HG02678 (cell line): ENCODE measurements around the gene MINPP1.
A peak's percentile ranks its signal among the peaks of the same experiment; 100 is the strongest.

Experiments used
- ATAC-seq: cut with Tn5 transposase; IDR thresholded peaks from one replicate; pipeline ENCODE4 v1.9.1; 2021; ENCODE audit warnings: mild to moderate bottlenecking, moderate library complexity; ENCODE audit not compliant: unreplicated experiment

Gene MINPP1

GRCh38 chr10:87518937-87519336, 14.2 kb downstream of the MINPP1 start:
- no peak for ATAC-seq

- peak; percentile 65 for ATAC-seq
These were observed 14.9 kb downstream of the MINPP1 start for GRCh38 chr10:87519582-87519981.

- ATAC-seq: no peak
These were observed 19.0 kb downstream of the MINPP1 start for GRCh38 chr10:87523731-87524130.

- ATAC-seq: no peak
These were observed 19.6 kb downstream of the MINPP1 start for GRCh38 chr10:87524296-87524695.

- ATAC-seq: no peak
These were observed 27.4 kb downstream of the MINPP1 start for GRCh38 chr10:87531908-87532622.

GRCh38 chr10:87532696-87533095, 28.0 kb downstream of the MINPP1 start:
- no peak for ATAC-seq

- ATAC-seq: peak; percentile 82
These were observed 29.6 kb downstream of the MINPP1 start for GRCh38 chr10:87534173-87534858.

- no peak for ATAC-seq
These were observed 33.7 kb downstream of the MINPP1 start for GRCh38 chr10:87538092-87539015.

- no peak for ATAC-seq
These were observed 36.4 kb downstream of the MINPP1 start for GRCh38 chr10:87541114-87541513.

- no peak for ATAC-seq
These were observed 40.0 kb downstream of the MINPP1 start for GRCh38 chr10:87544721-87545120.

GRCh38 chr10:87545783-87546182, 41.1 kb downstream of the MINPP1 start:
- no peak for ATAC-seq

- peak; percentile 56 for ATAC-seq
These were observed 41.5 kb downstream of the MINPP1 start for GRCh38 chr10:87546210-87546609.

- ATAC-seq: no peak
These were observed 42.3 kb downstream of the MINPP1 start for GRCh38 chr10:87546971-87547413.

- ATAC-seq: no peak
These were observed 43.1 kb downstream of the MINPP1 start for GRCh38 chr10:87547734-87548311.

- ATAC-seq: no peak
These were observed 46.0 kb downstream of the MINPP1 start for GRCh38 chr10:87550741-87551140.

- ATAC-seq: no peak
These were observed 46.6 kb downstream of the MINPP1 start for GRCh38 chr10:87551326-87551725.

GRCh38 chr10:87552248-87552929, 47.7 kb downstream of the MINPP1 start:
- no peak for ATAC-seq

GRCh38 chr10:87557409-87557808, 52.7 kb downstream of the MINPP1 start:
- no peak for ATAC-seq

- ATAC-seq: no peak
These were observed 53.6 kb downstream of the MINPP1 start for GRCh38 chr10:87558333-87558732.

GRCh38 chr10:87559392-87559791, 54.7 kb downstream of the MINPP1 start:
- ATAC-seq: no peak
